GM23248 (cell line): ENCODE measurements around the gene RHO.

ENCODE experiments used
- EZH2 ChIP-seq: fragments of 200-600 bp; sonication (generic); IDR thresholded peaks from 2 replicates; pipeline ENCODE4 v1.6.1; 2018; ENCODE audit warnings: antibody characterized with exemption, mild to moderate bottlenecking; ENCODE audit not compliant: insufficient read depth, poor library complexity, severe bottlenecking
- EZH2phosphoT487 ChIP-seq: fragments of 200-600 bp; sonication (generic); IDR thresholded peaks from 2 replicates; pipeline ENCODE4 v1.6.1; 2018; ENCODE audit warnings: antibody characterized with exemption, moderate library complexity, mild to moderate bottlenecking, low read depth; ENCODE audit not compliant: insufficient read depth

GRCh38 chr3:129481766-129482332 is 46.6 kb upstream of the RHO start:
- TF ChIP-seq EZH2phosphoT487 (no peak), EZH2 (no peak)
